HG02884 (cell line): ENCODE results near the gene FRG2B.
A peak's percentile ranks its signal among the peaks of the same experiment; 100 is the strongest.
"Not testable (repeated sequence)": the region's sequence is repeated elsewhere in the genome, so short reads cannot be mapped to it uniquely, and the experiment has no call there.

Experiments
- ATAC-seq: cut with Tn5 transposase; IDR thresholded peaks from one replicate; pipeline ENCODE4 v1.9.1; 2021; ENCODE audit warnings: mild to moderate bottlenecking, moderate library complexity; ENCODE audit not compliant: unreplicated experiment

Gene FRG2B

DNA sequence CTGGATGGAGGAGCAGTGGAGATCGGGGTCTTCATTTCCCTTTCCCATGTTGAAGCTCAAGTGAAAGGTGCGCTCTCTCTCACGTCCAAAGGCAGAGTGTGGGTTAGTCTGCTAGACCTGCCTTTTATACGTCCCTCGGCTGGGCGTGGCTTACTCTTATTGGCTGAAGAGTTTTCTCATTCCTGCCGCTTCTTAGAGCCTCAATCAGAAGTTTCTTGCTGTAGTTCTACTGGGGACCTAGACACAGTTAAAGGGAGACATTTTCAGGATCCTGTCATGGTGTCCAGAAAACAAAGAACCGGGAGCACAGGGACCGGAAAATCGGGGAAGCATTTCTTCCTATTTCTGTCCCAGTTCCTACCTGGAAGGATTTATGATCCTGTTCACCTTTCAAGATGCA, at the start of gene FRG2B:
TSS of gene FRG2B (minus strand) at position 101 of the 400 bp plus-strand sequence. CDS start at position 48, 53 bp downstream.
- ATAC-seq, result not testable (repeated sequence)

DNA sequence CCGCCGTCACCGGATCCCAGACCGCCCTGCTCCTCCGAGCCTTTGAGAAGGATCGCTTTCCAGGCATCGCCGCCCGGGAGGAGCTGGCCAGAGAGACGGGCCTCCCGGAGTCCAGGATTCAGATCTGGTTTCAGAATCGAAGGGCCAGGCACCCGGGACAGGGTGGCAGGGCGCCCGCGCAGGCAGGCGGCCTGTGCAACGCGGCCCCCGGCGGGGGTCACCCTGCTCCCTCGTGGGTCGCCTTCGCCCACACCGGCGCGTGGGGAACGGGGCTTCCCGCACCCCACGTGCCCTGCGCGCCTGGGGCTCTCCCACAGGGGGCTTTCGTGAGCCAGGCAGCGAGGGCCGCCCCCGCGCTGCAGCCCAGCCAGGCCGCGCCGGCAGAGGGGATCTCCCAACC, 40.9 kb upstream of the FRG2B start:
- ATAC-seq, result not testable (repeated sequence)

DNA sequence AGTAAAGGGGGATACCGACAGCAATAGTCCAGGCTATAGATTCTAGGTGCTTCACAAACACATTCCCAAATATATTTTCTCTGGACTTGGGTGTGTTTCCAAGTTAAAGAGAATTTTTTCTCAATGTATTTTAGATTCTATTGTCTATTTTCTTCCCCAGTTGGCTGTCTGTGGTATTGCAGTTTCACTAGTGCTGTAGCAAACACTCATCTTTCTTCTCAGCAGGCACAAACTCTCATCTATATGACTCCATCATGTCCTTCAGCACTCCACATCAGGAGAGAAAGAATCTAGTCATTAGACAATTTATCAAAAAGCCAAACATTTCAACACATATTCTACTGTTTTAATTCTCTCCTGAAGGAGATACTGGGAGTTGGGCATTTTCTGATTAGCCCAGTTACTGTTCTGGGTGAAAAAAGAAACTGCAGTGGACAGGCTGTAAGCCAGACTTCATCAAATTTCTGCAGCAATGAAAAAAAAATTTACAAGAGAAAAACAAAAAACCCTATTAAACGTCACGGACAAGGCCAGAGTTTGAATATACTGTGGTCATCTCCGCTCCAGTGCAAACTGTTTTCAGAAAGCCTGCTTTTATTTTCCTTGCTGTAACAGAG, 37.1 kb upstream of the FRG2B start:
- not testable (repeated sequence) for ATAC-seq

DNA sequence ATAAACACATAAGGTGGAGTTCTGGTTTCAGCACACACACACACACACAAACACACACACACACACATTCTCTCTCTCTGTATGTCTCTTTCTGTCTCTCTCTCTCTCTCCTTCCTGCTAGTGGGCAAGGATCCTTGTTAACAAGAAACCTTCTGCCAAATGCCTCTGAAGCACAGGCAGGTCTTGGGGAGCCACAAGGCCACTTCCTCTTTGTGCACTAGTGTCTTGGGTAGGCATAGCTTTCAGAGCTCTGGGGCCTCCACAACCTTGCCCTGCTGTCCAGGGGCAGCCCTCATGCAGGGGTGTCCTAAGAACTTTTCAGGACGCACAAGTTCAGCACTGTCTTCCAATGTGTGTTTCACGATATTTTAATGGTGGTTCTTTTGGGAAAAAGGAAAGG, 34.5 kb upstream of the FRG2B start:
- ATAC-seq, result not testable (repeated sequence)

DNA sequence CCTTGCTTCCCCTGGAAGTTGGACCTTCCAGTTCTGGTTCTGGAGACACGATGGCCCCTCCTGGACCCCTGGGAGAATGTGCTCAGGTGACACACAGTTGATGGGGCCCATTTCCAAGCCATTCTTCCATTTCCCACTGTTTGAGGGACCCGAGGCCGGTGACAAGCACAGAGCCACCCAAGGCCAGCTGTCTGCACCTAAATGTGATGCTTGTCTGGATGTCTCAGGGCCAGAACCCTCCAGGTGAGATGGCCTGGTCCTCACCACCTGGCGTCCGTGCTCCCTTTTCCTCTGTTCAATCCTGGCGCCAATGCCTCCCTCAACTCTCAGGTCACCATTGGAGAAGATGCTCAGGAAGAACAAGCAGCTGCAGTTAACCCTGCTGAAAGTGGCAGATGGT, 33.9 kb upstream of the FRG2B start:
- ATAC-seq, result not testable (repeated sequence)

DNA sequence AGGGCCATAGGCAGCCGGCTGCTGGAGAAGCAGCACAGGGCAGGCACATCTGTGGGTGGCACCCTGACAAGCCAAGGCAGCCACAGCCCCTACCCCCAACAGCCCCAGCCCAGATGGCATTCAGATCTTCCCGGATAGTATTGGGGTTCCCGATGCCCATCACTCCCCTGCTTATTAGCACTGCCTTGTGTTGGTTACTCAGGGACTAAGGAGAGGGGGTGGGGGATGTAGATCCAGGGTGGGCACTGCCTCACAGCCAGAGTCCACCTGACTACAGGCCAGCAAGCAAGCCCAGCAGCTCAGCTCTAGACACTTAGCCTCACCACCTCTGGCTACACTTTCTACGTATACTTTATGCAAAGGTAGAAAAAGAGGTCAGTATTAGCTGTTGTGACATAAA, 30.7 kb upstream of the FRG2B start:
- ATAC-seq, result not testable (repeated sequence)

DNA sequence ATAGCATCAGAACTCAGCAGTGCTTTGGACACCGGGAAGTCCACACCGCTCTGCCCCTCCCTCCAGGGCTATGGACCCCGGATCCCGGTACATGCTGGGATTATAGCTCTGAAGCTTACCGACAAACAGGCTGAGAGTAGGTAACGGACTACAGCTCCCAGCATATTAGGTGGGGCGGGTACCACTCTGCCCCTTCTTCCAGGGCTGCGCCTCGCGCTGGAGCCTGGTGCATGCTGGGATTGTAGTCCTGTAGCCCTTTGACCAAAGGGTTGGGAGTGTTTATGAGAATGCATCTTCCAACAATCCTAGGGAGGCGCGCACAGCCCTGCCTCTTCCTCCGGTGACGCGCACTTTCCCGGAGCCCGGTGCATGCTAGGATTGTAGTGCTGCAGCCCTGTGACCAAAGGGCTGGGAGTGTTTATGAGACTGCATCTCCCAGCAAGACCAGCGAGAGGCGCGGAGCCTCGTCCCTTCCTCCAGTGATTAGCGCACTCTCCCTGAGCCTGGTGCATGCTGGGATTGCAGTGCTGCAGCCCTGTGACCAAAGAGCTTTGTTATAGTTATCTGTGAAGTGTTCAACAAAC, 22.4 kb upstream of the FRG2B start:
- ATAC-seq, result not testable (repeated sequence)

DNA sequence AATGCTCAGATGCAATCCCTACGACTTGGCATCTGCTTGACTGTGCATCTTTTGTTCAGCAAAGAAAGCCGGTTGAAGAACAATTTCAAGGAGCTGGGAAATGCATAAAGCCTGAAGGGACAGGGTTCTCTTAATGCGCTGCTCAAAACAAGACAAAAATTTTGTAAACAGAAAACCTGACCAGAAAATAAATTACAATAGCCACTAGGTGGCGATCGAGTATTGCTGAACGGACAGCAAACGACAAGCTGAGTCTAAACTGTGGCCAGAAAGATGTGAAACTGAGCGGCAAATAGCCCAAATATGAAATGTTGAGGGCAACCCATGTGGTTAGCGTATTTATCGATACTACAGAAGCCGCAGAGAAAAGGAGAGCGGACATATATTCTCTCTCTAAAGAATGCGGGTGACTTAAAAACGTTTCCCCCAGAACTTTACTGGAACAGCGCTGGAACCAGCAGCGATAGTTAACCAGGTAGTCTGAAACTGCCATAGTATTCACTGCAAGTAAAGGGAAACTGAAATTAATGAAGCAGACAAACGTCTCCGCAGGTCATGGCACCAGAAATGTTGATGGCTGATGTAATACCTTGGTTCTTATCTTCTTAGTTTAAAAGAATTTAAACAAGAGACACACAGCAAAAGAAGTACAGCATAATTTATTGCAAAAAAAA, 20.6 kb upstream of the FRG2B start:
- peak; percentile 57 for ATAC-seq

DNA sequence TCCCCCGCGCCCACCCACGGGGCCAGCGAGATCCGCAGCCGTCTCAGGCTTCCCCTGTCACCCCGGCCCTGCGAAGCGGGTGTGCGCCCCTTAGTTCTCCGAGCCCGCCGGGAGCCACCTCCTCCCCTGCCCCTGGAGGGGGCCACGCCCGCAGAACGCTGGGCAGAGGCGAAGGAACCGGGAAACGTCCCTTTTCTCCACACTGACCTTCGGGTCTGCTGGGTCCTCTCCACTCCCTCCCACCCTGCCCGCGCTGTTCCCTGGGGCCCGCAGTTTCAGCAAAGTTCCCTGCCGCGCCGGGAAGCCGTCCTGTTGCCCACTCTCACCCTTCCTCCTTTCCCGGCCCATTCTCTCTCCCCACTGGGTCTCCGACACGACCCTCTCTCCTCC, 11.2 kb upstream of the FRG2B start:
- ATAC-seq, result not testable (repeated sequence)

DNA sequence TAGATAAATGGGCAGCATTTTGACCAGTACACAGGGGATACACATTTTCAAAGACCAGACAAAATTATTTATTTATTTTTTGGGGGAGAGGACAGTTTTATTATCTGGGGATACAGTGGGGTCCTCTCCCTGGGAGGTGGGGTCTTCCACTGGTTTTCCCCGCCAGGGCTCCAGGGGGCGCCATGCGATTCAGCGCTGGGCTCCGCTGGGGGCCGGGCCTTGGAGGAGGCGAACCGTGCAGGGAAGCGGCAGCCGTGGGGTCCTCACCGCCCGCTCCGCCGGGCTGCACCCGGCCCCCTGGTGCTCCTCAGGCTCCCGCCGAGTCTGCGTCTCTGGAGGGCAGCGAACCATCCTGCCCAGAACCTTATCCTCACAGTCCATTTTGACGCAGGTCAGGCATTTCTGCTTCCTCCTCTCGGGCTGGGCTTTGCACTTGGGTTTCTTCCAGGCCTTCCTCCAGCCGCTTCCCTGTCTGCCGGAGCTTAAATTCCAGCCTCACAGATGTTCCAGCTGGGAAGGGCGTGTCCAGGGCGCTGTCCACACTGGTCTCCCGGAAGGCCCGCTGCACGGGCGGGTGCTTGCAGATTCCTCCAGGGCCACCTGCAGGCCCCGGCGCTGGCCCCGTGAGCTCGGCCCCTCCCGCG, 10.7 kb upstream of the FRG2B start:
- not testable (repeated sequence) for ATAC-seq

DNA sequence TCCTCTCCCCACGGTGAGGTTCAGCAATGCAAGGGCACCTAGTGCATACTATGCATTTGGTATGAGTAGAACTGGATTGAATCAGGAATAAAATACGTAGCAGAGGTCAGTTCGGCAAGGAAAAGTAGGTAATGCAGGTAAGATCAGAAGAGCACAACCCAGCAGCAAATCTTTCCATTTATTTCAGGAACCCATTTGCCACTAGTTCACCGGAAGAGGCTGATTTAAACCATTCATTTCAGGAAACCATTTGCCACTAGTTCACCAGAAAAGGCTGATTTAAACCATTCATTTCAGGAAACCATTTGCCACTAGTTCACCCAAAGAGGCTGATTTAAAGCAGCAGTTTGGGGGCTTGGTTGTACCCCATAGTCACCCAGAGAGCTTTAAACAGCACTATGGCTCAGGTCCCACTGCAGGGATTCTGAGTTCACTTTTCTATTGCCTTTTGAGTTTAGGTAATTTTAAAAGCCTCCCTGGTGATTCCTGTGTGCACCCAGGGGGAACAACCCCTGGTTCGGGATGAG, 4.2 kb upstream of the FRG2B start:
- ATAC-seq, result not testable (repeated sequence)

DNA sequence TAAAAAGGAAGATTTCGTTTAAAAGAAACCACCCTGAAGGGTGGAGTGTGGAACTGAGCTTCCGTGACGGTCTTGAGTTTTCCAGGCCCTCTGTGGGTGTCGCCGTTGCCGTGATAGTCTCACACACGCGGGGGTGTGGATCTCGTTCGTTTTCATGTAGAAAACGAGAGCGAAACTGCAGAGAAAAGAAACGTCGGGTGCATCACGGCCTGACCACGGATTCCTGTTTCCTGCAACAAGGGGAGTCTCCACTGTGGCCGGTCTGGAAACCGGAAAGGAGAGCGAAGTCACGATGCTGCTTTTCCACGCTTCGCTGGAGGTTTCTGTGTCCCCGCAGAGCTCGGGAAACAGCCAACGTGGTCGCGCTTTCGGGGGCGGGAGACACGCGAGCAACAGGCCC, 4.1 kb downstream of the FRG2B start:
- ATAC-seq, result not testable (repeated sequence)

DNA sequence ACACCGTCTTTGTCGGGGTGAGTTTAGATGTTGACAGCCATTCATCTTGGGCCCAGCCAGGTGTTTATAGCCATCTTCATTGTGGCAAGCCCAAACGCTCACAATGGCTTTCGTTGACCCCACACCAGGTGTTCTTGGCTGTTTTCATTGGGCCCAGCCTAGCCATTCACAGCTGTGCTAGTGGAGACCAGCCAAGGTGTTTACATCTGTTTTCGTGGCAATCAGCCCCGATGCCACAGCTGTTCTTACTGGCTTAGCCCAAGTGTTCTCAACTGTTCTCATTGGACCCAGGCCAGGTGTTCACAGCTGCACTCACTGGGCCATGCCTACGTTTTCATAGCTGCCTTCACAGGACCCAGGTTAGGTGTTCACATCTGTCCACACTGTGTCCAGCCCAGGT, 7.7 kb downstream of the FRG2B start:
- ATAC-seq, result no peak

DNA sequence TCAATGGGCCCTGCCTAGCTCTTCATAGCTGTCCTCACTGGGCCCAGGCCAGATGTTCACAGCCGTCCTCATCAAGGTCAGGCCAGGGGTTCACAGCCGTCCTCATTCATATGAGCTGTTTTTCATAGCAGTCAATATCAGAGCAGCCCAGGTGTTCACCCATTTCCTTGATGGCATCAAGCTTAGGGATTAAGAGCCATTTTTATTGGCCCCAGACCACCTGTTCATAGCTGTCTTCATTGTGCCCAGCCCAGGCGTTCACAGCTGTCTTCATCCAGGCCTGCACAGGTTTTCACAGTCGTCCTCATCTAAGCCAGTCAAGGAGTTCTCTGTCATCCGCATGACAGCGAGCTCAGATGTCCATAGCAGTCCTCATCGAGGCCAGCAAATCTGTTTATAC, 9.4 kb downstream of the FRG2B start:
- no peak for ATAC-seq

DNA sequence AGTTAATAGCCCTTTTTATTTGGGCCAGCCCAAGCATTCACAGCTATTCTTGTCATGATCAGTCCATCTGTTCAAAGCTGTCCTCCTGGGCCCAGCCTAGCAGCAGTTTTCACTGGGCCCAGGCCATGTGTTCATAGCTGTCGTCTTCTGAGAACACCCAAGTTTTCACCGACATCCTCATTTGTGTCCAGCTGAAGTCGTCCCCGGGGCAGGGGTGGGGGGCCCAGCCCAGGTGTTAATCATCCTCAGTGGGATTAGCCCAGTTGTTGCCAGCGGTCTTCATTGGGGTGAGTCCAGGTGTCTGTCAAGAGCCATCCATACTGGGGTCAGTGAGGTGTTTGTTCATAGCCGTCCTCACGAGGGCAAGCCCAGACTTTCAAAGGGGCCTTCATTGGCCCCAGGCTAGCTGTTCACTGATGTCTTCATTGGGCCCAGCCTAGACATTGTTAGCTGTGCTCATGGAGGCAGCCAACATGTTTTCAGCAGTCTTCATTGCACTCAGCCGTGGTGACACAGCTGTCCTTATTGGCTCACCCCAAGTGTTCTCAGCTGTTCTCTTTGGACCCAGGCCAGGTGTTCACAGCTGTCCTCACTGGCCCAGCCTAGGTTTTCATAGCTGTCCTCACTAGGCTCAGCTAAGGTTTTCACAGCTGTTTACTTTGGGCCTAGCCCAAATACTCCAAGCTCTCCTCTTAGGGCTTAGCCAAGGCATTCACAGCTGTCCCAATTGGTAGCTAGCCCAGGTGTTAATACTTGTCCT, 10.0 kb downstream of the FRG2B start:
- ATAC-seq, result no peak

DNA sequence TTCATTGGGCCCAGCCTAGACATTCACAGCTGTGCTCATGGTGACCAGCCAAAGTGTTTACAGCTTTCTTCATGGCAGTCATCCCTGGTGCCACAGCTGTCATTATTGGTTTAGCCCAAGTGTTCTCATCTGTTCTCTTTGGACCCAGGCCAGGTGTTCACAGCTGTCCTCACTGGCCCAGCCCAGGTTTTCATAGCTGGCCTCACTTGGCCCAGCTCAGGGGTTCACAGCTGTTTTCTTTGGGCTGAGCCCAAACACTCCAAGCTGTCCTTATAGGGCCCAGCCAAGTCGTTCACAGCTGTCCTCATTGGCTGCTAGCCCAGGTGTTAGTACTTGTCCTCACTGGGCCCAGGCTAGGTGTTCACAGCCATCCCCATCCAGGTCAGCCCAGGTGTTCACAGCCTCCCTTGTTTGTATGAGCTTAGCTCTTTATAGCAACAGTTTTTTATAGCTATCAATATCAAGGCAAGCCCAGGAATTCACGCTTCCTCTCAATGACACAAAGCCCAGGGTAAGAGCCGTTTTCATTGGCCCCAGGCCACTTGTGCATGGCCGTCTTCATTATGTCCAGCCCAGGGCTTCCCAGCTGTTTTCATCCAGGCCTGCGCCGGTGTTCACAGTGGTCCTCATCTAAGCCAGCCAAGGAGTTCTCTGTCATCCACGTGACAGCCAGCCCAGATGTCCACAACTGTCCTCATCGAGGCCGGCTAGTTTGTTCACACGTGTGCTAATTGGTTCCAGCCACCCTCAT, 11.6 kb downstream of the FRG2B start:
- ATAC-seq, result no peak

DNA sequence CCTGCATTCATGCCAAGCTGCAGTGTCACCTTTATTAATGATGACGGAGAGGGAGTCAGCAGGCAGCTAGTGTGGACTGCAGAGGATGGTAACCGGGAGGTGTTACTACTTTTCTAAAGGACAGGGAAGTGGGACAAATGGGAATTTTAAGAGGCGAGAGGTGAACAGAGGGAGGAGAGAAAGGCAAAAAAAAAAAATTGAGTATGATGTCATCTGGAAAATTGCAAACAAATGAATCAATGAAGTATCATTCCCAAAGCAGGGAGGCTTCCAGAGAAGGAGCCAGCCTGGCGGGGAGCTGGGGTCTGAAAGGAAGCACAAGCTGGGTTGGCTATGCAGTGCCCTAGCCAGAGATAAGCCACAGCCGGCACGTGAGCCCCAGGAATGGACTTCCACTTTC, 12.9 kb downstream of the FRG2B start:
- ATAC-seq, result no peak

DNA sequence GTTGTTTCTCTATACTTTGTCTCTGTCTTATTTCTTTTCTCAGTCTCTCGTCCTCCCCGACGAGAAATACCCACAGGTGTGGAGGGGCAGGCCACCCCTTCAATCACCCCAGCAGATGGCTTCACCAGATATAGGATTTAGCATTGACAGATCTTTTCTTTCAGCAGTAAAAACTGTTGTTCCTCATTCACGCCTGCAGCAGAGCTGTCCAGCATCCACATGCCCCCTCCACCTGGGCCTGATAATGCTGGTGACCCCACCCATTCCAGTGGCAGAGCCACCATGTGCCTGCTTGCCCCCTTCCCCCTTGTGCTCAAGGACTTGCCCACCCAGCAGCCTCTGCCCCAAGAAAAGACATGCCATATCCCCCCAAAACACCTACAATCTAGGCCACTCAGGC, 15.5 kb downstream of the FRG2B start:
- ATAC-seq, result no peak

DNA sequence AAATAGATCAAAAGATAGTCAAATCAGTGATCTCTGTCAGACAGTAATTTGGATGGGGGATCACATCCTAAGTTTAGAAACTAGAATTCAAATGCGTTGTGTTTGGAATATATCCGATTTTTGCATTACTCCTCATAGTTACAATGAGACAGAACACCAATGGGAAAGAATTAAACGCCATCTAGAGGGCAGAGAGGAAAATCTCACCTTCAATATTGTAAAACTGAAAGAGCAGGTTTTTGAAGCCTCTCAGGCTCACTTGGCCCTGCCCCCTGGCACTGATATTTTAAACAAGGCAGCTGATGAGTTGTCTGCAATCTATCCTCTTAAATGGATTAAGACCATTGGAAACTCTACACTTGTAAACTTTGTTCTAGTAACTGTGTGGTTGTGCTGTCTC, 17.7 kb downstream of the FRG2B start:
- no peak for ATAC-seq

DNA sequence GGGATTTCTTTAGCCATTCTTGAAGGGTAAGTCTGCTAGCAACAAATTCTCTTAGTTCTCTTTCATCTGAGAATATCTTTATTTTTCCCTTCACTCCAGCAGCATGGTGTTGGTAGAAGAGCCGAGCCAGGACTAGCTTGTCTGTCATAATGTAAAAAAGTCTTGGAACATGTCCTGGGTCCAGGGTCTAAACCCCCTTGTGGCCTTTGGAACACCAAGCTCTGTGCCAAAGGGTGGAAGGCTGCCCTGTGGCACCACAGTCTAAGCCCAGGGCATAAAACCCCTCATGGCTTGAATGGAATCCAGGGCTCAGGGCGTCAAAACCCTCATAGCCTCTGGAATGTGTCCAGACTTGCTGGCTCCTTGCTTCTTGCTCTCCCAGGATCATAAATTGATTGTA, 23.2 kb downstream of the FRG2B start:
- not testable (repeated sequence) for ATAC-seq
